Brain microvascular endothelial cell (primary cell): Measurements from ENCODE around the gene AP1S3.

Source experiments
- DNase-seq: peaks from one replicate; pipeline ENCODE4 v3.0.0-alpha.2; 2020
- H3K27ac ChIP-seq: fragments of 250-450 bp; sonication (Bioruptor Pico); 2 replicates; pipeline ENCODE4 v1.5.1; 2020; ENCODE audit warnings: mild to moderate bottlenecking, moderate library complexity
- H3K27me3 ChIP-seq: fragments of 250-450 bp; sonication (Bioruptor Pico); replicated peaks from 2 replicates; pipeline ENCODE4 v1.5.1; 2020; ENCODE audit warnings: mild to moderate bottlenecking
- H3K36me3 ChIP-seq: fragments of 250-450 bp; sonication (Bioruptor Pico); replicated peaks from 2 replicates; pipeline ENCODE4 v1.5.1; 2020; ENCODE audit warnings: mild to moderate bottlenecking
- H3K4me3 ChIP-seq: 2 replicates; pipeline ENCODE4 v1.5.1; 2011; ENCODE audit warnings: low read depth, mild to moderate bottlenecking, control low read depth, low read length, moderate library complexity
- CTCF ChIP-seq: IDR thresholded peaks from 2 replicates; pipeline ENCODE4 v1.5.1; 2011; ENCODE audit warnings: low read depth, mild to moderate bottlenecking, moderate library complexity, low read length, control low read depth, inconsistent platforms; ENCODE audit errors: missing control alignments
- in situ Hi-C: cut with HindIII; loops from 2 replicates; pipeline ENCODE4 v1.10.0; 2017; ENCODE audit warnings: low sequenced_read_pairs, low pct_ligation_motif_present

The AP1S3 gene

GRCh38 chr2:223847410-223847809 lies 10.0 kb upstream of the AP1S3 start:
- H3K36me3 ChIP-seq = no peaks in the 10 kb centered on the region
- no peak overlapping the region for H3K4me3 ChIP-seq
- no peak for DNase-seq
- H3K27ac ChIP-seq = no peak overlapping the region
- in situ Hi-C loops = no loop called here
- no peaks in the 10 kb centered on the region for H3K27me3 ChIP-seq
- TF ChIP-seq CTCF = no peak

GRCh38 chr2:223846515-223846914 lies 9.1 kb upstream of the AP1S3 start:
- no peak for TF ChIP-seq CTCF
- Histone ChIP-seq H3K27ac (peak overlapping the region; percentile 66), H3K36me3 (no peaks in the 10 kb centered on the region), H3K4me3 (no peak overlapping the region), H3K27me3 (no peaks in the 10 kb centered on the region)
- peak; percentile 92 for DNase-seq
- in situ Hi-C loops = no loop called here

- Histone ChIP-seq H3K27me3 (no peaks in the 10 kb centered on the region), H3K27ac (no peak overlapping the region), H3K36me3 (no peaks in the 10 kb centered on the region), H3K4me3 (no peak overlapping the region)
- no peak for DNase-seq
- in situ Hi-C loops = no loop called here
- TF ChIP-seq CTCF = no peak
Observed at GRCh38 chr2:223841436-223842190, 4.2 kb upstream of the AP1S3 start.

GRCh38 chr2:223835701-223836532 lies 1.5 kb downstream of the AP1S3 start:
- Histone ChIP-seq H3K36me3 (no peaks in the 10 kb centered on the region), H3K4me3 (no peak overlapping the region), H3K27me3 (no peaks in the 10 kb centered on the region), H3K27ac (no peak overlapping the region)
- TF ChIP-seq CTCF = no peak
- in situ Hi-C loops = no loop called here
- no peak for DNase-seq

- no peak for DNase-seq
- no peak for TF ChIP-seq CTCF
- no peaks in the 10 kb centered on the region for H3K27me3 ChIP-seq
- H3K27ac ChIP-seq = no peak overlapping the region
- H3K4me3 ChIP-seq = no peak overlapping the region
- in situ Hi-C loops = no loop called here
- no peaks in the 10 kb centered on the region for H3K36me3 ChIP-seq
Observed at GRCh38 chr2:223834431-223834830, 3.0 kb downstream of the AP1S3 start.
